Astrocyte of the cerebellum (primary cell): Measurements from ENCODE around the gene IER5L.
A peak's percentile ranks its signal among the peaks of the same experiment; 100 is the strongest.

Source experiments
- DNase-seq: peaks from one replicate; pipeline ENCODE4 v3.0.0-alpha.2; 2011; ENCODE audit warnings: low read depth
- H3K4me3 ChIP-seq: 2 replicates; pipeline ENCODE4 v1.5.1; 2011; ENCODE audit warnings: mild to moderate bottlenecking, low read depth, low read length, moderate library complexity
- in situ Hi-C: cut with HindIII; loops from 2 replicates; pipeline ENCODE4 v1.10.0; 2017; ENCODE audit warnings: low sequenced_read_pairs
- TF ChIP-seq, protein P1 (sequence below): IDR thresholded peaks from 2 replicates; pipeline ENCODE4 v1.5.1; 2012; ENCODE audit warnings: low read length, low read depth, moderate library complexity, mild to moderate bottlenecking; ENCODE audit errors: missing control alignments

IER5L gene

DNA sequence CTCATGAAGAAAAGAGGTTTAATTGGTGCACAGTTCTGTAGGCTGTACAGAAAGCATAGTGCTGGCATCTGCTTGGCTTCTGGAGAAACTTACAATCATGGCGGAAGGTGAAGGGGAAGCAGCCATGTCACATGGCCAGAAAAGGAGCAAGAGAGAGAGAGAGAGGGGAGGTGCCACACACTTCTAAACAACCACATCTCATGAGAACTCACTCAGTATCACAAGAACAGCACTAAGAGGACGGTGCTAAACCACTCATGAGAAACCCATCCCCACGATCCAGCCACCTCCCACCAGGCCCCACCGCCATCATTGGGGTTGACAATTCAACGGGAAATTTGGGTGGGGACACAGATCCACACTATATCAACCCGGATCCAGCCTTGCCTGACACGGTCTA, 28.8 kb upstream of the IER5L start:
- in situ Hi-C loops, result no loop called here
- TF ChIP-seq, protein P1, sequence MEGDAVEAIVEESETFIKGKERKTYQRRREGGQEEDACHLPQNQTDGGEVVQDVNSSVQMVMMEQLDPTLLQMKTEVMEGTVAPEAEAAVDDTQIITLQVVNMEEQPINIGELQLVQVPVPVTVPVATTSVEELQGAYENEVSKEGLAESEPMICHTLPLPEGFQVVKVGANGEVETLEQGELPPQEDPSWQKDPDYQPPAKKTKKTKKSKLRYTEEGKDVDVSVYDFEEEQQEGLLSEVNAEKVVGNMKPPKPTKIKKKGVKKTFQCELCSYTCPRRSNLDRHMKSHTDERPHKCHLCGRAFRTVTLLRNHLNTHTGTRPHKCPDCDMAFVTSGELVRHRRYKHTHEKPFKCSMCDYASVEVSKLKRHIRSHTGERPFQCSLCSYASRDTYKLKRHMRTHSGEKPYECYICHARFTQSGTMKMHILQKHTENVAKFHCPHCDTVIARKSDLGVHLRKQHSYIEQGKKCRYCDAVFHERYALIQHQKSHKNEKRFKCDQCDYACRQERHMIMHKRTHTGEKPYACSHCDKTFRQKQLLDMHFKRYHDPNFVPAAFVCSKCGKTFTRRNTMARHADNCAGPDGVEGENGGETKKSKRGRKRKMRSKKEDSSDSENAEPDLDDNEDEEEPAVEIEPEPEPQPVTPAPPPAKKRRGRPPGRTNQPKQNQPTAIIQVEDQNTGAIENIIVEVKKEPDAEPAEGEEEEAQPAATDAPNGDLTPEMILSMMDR, result no peak
- no peak for DNase-seq
- no peak overlapping the region for H3K4me3 ChIP-seq

DNA sequence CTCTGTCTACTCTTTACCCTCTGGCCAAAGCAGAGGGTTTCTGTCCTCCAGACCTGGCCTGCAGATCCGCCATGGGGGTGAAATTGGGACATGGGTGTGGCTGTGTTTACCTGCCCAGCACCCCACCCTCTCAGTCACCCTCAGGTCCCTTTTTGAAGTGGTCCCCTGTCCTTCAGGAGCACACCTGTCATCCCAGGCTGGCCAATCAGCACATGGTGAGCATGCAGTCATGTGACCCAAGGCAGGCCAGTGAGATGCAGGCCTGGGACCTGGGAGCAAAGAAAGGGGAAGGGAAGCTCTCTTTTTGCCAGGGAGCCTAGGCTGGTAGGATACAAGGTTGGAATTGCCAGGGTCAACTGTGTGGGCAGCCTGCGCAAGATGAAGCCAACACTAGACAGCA, 28.3 kb upstream of the IER5L start:
- TF ChIP-seq, protein P1, result no peak
- DNase-seq, result no peak
- in situ Hi-C loops, result no loop called here

DNA sequence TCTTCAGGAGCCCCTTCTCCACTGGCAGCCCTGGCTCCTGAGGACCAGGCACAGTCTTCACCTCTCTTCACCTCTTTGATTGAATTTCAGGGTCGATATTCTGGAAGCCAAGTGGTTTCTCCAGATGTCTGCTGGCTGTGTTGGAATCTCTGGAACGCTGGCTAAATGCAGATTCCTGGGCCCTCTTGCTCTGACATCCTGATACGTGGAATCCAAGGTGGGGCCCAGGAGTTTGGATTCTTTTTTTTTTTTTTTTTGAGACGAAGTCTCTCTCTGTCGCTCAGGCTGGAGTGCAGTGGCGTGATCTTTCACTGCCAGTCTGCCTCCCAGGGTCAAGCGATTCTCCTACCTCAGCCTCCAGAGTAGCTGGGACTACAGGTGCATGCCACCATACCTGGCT, 26.8 kb upstream of the IER5L start:
- DNase-seq, result no peak
- in situ Hi-C loops, result no loop called here
- TF ChIP-seq, protein P1, result no peak
- H3K4me3 ChIP-seq, result no peak overlapping the region

More for the DNA sequence above, 28.3 kb upstream of the IER5L start:
- H3K4me3 ChIP-seq, result no peak overlapping the region

DNA sequence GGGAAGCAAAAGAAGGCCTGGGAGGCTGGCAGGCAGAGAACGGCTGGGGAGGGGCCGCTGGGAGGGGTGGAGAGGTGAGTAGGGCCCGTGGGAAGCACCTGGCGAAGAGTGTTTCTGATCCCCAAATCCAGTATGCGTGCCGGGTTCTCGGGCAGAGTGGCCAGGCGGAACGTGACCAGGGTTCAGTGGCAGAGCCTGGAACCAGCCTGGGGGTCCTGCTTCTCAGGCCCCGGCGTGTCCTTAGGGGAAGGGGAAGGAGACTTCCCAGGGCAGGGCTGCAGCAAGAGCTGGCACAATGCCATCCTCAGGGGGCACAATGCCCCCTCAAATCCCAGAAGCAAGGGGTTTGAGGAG, 25.5 kb upstream of the IER5L start:
- peak overlapping the region; percentile 57 for H3K4me3 ChIP-seq
- TF ChIP-seq, protein P1, result no peak
- in situ Hi-C loops, result no loop called here
- DNase-seq, result no peak

DNA sequence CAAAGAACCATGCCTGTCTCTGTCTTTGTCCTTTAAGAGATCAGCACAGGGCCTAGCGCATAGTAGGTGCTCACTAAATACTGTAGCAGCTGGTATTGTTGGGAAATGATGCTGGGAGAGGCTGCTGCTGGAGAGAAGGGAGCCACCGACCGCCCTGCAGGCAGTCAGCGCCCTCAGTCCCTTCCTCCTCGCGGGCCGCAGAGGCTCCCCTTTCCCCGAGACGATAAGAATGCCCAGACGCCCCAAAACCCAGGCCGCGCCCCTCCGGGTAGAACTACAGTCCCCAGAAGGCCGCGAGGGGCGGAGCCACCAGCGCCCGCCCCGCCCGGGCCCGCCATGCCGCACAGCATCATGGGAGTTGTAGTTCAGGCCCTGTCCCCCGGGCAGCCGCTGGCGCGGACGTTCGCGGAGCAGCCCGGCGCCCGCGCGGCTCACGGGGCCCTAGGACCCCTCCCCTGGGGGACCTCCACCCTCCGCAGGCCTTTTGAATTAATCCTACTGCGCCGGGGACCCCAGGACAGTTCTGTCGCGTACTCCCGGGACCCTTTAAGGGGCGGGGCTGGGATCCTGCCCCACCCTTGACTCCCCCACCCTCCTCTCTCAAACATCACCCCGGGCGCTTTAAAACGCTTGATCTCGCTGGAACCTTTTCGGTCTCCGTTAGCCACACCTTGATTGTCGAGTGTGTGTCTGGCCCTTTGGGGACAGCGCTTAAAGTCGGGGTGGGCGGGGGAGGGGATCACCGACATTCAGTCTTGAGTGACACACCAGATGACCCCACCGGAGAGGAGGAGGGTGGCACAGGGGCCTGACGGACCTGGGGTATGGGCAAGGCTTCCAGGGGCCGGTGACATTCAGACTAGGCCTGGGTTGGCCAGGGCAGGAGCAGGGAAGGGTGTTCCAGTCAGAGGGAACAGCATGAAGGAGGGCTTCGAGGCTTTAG, 24.8 kb upstream of the IER5L start:
- H3K4me3 ChIP-seq, result peak overlapping the region; percentile 57
- TF ChIP-seq, protein P1, result no peak
- in situ Hi-C loops, result no loop called here
- peak; percentile 19 for DNase-seq

DNA sequence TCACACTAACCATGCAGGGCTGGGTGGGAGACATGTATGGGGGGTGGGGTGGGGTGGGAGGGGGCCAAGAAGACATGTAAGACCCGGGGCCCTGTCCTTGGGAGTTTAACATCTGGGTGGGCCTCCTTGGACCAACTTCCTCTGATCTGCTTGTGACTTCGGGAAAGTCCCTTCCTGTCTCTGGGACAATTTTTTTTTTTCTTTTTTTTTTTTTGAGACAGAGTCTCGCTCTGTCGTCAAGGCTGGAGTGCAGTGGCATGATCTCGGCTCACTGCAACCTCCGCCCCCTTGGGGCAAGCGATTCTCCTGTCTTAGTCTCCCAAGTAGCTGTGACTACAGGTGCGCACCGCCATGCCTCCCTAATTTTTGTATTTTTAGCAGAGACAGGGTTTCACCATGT, 23.8 kb upstream of the IER5L start:
- no peak for DNase-seq
- TF ChIP-seq, protein P1, result no peak
- no peak overlapping the region for H3K4me3 ChIP-seq
- in situ Hi-C loops, result no loop called here
